GM19467 (cell line): ENCODE measurements around the gene PARVG.
"Not testable (repeated sequence)": the region's sequence is repeated elsewhere in the genome, so short reads cannot be mapped to it uniquely, and the experiment has no call there.

Experiments
- ATAC-seq: cut with Tn5 transposase; IDR thresholded peaks from one replicate; pipeline ENCODE4 v1.9.1; 2021; ENCODE audit warnings: mild to moderate bottlenecking, moderate library complexity; ENCODE audit not compliant: unreplicated experiment

The PARVG gene

DNA sequence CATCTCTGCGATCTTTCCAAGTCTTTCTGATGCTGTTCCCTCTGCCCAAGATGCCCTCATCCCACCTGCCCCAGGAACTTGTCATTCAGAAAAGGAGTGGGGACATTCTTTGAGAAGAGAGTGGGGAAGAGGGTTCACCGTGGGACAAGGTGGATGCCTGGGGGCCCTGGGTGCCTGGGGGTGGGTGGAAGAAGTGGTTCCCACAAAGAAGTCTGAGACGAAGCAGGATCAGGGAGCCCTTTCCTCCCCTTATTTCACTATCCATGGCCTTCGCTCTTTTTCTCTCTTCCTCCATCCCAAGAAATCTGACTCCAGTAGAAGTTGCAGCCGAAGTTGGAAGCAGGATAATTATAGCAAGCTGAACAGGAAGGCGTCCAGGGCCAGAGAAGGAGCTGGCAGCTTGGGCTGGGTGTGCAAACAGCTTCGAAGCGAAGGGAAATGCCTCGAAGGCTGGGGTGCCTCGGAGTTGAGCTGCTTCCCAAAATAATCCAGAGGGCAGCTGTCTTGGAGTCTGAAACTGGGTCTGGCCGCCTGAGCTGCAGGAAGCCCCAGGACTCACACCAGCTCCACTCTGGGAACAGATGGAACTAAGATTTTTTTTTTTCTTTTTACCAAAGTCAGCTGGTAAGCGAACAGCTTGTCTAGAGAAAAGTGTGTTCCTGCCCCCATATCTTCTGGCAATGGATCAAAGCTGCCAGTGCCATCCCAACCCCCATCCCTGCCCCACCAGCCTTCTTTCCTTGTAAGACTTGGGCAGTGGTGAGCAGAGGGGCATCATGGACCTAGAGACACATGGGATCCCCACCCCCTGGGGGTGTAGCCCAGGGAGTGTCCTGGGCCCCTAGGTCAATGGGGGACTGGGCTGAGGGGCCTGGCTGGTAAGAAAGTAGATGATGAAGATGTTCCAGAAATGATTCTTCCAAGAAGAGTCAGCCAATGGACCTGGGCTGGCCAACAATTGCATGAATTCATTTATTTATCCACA, 31.5 kb downstream of the PARVG start:
- ATAC-seq = no peak

DNA sequence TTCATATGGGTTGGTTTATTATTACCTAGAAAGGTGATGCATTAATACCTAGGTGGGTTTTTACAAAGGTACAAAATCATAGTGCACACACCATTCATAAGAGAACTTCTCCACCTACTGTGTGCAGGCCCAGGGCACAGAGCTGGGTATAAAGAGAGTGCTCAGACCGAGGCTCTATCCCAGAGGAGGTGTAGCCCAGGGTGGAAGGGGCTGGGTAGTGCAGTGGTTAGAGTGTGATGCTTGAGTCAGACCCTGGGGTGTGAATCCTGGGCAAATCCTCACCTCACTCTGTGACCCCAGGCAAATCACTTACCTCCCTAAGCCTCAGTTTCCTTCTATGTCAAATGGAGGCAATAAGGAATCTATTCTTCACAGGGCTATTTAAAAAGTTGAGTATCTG, 32.2 kb downstream of the PARVG start:
- ATAC-seq = no peak

DNA sequence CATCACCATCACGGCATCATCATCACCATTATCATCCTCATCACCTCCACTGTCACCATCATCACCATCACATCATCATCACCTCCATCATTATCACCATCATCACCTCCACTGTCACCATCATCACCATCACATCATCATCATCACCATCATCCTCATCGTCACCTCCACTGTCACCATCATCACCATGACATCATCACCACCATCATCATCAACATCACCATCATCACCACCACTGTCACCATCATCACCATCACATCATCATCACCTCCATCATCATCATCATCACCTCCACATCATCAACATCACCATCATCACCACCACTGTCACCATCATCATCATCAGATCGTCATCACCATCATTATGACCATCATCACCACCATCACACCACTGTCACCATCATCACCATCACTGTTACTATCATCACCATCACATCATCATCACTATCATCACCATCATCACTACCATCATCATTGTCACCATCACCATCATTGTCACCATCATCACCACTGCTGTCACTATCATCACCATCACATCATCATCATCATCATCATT, 32.8 kb downstream of the PARVG start:
- no peak for ATAC-seq

DNA sequence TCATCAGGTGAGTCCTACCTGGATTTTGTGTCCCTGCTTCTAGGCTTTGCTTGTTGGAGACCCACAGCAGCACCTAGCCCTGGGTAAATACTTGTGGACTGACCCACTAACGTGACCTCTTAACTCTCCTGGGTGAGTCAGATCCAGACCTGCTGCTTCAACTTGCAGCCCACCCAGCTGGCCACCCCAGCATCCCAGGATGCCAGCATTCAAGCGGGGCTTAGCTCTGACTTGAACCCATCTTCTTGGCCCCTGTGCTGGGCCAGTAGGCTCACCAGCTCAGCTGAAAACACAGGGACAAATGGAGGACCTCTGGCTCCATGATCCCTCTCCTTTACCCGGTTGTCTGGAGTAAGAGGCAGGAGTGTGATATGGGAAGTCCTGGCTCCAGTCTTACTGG, 33.5 kb downstream of the PARVG start:
- no peak for ATAC-seq

DNA sequence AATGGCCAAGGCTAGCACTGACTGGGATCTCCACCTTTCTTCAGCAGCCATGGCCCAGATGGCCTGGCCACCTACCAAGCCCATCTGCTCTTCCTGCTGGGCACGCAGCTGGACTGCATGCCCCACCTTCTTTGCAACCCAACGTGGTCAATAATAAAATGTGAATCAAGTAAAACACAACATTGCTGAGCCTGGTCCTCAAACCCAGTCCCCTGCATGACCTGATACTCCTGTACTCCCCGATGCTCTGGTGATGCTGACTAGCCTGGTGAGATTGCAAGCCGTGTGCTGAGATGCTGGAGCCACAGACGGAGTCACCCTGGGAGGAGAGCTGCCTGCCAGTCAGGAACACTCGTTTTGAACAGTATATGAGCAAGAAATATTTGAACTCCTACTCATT, 34.0 kb downstream of the PARVG start:
- no peak for ATAC-seq

DNA sequence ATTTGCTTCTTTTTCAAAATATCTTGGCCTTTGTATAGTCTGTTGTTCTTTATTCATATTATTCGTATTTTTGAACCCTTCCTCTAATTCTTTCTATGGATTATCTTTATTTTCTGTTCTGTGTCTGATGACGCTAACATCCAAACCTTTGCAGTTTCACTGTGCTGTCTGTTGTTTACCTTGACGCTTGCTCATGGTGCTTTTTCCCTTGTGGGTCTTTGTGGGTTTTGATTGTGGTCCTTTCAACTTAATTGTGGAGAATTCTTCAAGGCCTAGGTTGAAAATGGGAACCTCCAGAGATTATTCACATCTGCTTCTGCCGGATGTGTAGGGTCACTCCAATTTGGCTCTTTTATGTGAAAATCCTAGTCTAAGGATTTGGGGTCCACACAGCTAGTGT, 34.6 kb downstream of the PARVG start:
- ATAC-seq = no peak

DNA sequence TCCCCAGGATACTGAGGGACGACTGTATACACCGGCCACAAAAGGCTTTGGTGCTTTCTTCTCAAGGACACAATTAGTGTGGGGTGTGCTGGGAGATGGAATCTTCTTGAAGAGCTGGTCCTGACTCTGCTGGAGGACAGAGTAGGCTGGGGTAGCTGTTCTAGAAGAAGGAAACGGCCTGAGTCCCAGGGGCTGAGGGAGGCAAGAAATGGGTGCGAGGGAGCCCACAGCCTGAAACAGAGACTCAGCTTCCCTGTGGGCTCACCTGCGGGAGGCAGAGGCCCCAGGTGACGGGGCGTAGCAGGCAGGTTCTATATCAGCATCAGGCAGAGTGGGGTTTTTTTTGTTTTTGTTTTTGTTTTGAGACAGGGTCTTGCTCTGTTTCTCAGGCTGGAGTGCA, 36.6 kb downstream of the PARVG start:
- ATAC-seq = no peak

DNA sequence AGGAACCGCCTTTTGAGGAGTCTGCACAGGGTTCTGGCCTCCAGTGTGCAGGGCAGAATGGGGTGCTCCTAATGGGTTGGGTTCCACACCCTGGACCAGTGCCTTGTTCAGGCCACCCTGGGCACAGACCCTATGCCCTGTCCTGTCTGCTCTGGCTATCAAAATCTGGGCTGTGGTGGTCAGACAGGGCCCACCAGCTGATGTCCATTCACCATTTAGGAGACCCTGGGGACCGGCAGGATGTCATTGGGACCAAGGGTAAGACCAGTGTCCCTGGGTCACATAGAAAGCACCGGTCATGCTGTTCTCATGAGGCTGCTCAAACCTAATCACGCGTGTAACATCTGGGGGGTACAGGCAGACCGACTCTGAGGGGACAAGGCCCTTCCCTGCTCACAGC, 37.3 kb downstream of the PARVG start:
- no peak for ATAC-seq

DNA sequence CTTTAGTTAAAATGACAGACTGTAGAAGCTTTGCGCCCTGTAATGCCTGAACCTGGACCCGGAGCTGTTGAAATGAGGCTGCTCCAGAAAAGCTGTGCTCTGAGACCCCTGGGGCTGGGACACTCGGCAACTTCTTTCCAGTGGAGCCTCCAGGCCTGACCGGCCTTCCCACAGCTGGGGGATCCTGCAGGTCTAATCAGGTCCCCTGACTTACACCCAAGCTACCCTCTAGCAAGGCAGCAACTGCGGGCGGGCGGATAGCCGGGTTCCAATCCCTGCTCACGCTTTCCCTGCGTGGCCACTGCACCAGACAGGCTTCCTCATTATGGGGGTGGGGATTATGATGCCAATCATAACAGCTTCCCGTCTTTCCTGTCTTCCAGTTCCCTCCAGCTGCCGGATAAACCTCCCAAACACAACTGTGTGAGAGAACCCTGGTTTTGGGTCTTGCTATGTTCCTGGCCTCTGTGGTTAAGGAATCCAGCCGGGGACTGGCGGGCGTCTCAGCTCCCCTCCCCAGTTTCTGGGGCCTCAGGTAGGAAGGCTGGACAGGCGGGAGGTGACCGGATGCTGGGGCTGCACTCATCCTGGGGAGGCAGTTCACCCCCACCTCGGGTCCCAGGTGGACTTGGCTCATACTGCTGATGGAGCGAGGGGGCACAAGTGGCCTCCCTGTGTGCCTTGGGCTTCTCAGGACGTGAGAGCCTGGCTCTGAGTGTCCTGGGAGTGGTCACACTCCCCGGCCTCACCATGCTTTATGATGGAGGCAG, 38.6 kb downstream of the PARVG start:
- ATAC-seq = no peak

DNA sequence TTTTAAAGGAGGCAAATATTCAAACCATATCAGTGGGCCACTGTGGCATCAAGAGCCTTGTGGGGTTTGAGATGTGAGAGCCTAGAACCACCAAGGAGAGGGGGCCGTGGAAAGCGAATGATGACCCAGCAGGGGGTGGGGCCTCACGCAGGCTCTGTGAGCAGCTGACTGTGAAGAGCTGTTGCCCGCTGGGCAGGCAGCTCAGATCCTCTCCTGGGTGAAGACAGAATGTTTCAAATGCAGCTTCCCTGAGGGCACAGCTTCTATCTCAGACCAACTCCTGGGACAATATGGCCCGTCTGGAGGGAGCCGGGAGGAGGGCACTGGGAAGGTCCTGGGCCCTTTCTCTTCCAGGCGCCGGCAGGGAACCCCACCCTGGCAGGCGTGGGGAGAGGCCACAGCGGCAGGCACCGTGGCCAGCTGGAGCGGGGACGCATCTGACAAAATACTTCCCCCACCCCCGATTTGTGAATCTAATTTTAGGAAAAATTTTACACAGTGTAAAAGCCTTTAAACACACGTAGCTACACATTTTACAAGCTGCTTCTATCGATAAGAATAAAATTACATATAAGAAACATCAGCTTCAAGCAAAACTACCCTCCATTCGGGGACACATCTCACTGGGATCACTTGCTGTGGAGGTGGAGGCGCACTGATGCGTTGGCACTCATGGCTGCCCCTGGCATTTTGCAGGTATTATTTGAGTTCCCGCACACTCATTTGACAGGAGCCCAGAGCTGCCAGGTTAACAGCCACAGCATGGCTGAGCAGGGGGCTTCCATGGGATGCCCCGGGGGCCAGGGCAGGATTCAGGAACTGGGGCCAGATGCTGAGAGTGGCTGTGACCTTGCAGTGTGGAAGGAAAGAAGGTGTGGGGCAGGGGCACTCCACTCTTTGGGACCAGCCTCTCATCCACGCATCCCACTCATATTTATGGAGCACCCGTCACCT, 40.3 kb downstream of the PARVG start:
- no peak for ATAC-seq

DNA sequence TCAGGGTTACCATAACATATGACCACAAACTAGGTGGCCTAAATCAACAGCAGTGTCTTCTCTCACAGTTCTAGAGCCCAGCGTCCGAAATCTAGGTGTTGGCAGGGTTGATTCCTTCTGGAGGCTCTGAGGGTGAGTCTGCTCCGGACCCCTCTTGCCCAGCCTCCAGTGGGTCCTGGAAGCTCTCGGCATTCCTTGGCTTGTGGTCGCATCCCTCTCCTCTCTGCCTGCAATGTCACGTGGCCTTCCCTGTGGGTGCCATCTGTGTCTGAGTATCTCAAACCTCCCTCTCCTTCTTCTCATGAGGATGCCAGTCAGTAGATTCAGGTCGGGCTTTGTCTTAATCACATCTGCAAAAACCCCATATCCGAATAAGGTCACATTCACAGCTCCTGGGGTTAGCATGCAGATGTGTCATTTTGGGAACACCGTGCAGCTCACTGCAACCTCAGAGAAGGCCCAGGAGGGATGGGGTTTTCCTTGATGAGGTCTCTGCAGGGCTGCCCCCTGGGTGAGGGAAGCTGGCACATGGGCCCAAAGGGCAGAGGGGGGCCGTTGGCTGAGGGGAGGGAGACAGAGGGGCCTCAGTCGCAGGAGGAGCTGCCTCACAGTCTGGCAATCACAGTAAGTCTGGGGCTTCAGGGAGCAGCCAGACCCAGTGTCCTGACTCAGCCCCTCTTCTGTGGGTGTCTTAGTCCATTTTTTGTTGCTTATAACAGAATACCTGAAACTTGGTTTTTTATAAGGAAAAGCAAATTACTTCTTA, 41.2 kb downstream of the PARVG start:
- ATAC-seq = no peak

DNA sequence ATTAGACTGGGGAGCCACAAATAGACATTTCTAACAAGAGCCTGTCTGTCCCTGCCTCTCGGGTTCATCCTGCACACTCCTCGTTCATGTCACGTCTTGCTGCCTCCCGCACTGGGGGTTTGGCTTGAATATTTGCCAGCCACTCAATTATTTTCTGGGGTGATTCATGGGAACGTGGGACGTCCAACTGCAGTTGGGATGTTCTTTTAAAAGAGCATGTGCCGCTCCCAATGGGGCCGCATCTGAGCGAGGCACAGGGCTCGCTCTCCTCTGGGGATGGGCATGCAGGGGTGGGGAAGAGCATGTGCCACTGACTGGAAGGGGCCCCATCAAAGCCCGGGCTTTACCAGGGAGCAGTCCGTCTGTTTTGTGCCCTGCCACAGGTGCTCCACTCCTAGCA, 43.4 kb downstream of the PARVG start:
- ATAC-seq = no peak

DNA sequence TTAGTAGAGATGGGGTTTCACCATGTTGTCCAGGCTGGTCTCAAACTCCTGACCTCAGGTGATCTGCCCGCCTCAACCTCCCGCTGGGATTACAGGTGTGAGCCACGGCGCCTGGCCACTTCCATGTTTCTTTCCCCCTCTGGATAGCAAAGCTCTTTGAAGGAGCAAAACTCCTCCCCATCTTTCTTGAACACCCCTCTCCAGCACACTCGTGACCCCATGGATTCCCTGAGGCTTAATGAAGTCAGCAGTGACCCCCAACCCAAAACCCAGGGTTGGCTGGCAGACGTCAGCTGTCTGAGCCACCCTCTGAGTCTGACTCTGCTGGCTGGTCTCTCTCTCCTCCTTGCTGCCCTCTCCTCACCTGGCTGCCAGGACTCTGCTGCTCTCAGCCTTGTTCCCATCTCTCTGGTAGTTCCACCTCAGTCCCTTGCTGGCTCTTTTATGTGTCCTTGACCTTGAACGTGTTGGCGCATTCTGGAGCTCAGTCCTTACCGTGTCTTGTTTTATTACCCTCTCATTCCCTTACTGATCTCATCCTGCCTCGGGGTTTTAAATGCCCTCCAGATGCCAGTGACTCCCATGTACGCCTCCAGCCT, 44.5 kb downstream of the PARVG start:
- no peak for ATAC-seq

DNA sequence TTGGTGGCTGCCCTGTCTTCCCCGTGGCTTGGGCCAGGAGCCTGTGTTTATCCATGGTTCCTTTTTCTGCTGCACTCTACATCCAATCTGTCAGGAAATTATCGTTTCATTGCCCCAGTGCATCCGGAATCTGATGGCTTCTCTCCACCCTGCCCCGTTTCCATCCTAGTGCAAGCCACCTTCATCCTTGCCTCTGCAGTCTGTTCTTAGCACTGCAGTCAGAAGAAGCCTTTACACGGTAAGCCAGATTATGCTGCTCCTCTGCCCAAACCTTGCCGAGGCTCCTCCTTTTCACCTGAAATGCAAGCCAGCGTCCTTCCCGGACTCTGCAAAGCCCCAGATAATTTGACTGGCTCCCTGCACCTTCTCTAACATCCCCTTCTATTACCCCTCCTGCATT, 45.1 kb downstream of the PARVG start:
- no peak for ATAC-seq

DNA sequence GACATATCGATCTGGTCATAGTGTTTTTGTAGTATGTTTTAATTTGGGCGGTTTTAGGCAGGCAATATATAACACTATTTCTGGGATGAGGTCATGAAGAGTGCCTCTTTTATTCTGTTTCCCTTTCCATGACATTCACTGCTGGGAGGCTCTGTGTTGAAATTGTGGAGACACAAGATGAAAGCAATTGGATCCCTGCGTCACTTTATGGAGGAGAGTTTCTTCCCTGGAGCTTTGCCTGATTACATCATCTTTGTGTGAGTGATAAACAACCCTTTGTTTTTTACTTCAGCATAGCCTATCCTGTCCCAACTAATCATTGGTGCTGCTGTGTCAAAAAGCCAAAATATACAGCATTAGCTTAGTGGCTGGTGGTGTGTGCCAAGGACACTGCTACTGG, 48.6 kb downstream of the PARVG start:
- ATAC-seq = no peak

DNA sequence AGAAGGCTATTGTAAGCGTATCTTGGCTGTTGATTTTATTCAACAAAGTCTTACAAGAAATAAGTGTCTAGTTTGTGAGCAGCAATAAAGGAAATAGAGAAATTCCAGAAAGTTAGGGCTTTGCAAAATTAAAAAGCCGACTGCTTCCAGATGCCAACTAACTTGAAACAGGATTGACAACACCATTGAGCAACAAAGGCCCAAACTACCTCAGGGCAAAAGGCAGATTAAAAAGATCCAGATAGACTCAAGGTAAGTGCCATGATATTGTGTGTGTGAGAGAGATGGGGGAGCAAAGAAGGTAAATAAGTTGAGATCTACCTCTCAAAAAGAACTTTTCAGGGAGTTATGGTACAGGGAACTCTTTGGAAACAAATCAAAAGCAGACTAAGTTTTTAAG, 49.1 kb downstream of the PARVG start:
- no peak for ATAC-seq

DNA sequence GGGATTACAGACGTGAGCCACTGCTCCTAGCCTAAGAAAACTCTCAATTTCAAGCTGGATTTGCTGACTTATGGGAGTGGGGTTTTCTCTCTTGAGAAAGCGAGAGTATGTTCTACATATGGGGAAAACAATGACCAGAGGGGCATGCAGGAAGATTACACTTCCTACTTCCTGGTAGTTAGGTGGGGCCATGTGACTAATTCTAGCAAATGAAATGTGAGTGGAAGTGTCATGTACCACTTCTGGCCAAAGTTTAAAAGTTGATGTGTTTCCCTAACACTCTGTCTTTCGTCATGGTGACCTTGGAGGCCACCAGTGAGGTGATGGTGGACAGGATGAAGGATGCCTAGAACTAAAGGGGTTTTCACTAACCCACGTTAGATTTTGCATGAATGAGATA, 50.5 kb downstream of the PARVG start:
- ATAC-seq = no peak

DNA sequence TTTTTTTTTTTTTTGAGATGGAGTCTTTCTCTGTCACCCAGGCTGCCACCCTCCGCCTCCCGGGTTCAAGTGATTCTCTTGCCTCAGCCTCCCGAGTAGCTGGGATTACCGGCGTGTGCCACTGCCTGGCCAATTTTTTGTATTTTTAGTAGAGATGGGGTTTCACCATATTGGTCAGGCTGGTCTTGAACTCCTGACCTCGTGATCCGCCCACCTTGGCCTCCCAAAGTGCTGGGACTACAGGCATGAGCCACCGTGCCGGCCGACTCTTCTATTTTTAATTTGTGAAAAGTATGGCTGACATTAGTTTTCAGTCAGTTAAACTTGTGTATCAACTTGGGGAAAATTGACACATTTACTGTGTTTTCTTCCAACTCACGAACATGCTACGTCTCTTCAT, 53.6 kb downstream of the PARVG start:
- not testable (repeated sequence) for ATAC-seq

DNA sequence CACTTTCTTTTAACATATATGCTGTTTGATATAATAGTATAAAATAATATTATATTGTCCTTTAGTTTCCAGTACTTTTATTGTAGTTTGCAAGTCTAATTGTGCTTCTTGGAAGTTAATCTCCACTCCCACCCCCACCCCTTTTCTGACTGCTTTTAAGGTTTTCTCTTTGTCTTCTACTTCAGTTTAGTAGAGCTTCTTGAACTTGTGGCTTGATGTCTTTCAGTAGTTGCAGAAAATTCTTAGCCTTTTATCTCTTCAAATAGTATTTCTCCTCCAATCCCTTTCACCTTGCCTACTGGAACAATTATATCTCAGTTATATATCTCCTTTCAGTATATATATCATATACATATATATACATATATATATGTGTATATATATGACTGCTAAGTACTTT, 56.6 kb downstream of the PARVG start:
- ATAC-seq = no peak

DNA sequence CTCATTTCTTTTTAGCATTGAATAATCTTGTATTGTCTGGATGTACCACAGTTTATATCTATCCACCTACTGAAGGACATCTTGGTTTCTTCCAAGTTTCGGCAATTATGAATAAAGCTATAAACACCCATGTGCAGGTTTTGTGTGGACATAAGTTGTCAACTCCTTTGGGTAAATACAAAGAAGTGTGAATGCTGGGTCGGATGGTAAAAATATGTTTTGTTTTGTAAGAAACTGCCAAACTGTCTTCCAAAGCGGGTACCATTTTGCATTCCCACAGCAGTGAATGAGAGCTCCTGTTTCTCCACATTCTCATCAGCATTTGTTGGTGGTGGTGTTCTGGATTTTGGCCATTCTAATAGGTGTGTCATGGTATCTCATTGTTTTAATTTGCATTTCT, 60.4 kb downstream of the PARVG start:
- ATAC-seq = not testable (repeated sequence)
